ENCODE measurements around the gene ALDH3B1.

Gene ALDH3B1

GRCh38 chr11:68061508-68061907, 51.4 kb downstream of the ALDH3B1 start:
- no peak for TF ChIP-seq CTCF (IDR thresholded peaks at IDR 0.05; ENCODE audit: low read depth, low read length)
- H3K27me3 ChIP-seq: no peaks in the 10 kb centered on the region
- DNase-seq: no peak
- no peak overlapping the region for H3K4me3 ChIP-seq (ENCODE audit: low read depth, low read length)
- H3K9me3 ChIP-seq: no peaks in the 10 kb centered on the region
- peaks cover 56% of the 10 kb centered on the region for H3K36me3 ChIP-seq
- no peaks in the 10 kb centered on the region for H3K4me1 ChIP-seq

- DNase-seq: no peak
- H3K4me3 ChIP-seq (ENCODE audit: low read depth, low read length): no peak overlapping the region
- no peaks in the 10 kb centered on the region for H3K27me3 ChIP-seq
- no peaks in the 10 kb centered on the region for H3K9me3 ChIP-seq
- peaks cover 60% of the 10 kb centered on the region for H3K36me3 ChIP-seq
- no peak for TF ChIP-seq CTCF (IDR thresholded peaks at IDR 0.05; ENCODE audit: low read depth, low read length)
- H3K4me1 ChIP-seq: no peaks in the 10 kb centered on the region
These were observed 54.8 kb downstream of the ALDH3B1 start for GRCh38 chr11:68064926-68065325.

GRCh38 chr11:68065841-68066240, 55.7 kb downstream of the ALDH3B1 start:
- Histone ChIP-seq H3K4me1 (no peaks in the 10 kb centered on the region), H3K36me3 (peaks cover 62% of the 10 kb centered on the region), H3K4me3 (ENCODE audit: low read depth, low read length) (no peak overlapping the region), H3K9me3 (no peaks in the 10 kb centered on the region), H3K27me3 (no peaks in the 10 kb centered on the region)
- TF ChIP-seq CTCF (IDR thresholded peaks at IDR 0.05; ENCODE audit: low read depth, low read length): no peak
- no peak for DNase-seq

- no peaks in the 10 kb centered on the region for H3K27me3 ChIP-seq
- H3K4me1 ChIP-seq: no peaks in the 10 kb centered on the region
- peaks cover 63% of the 10 kb centered on the region for H3K36me3 ChIP-seq
- H3K4me3 ChIP-seq (ENCODE audit: low read depth, low read length): no peak overlapping the region
- TF ChIP-seq CTCF (IDR thresholded peaks at IDR 0.05; ENCODE audit: low read depth, low read length): no peak
- DNase-seq: no peak
- no peaks in the 10 kb centered on the region for H3K9me3 ChIP-seq
These were observed 56.6 kb downstream of the ALDH3B1 start for GRCh38 chr11:68066742-68067141.

- peaks cover 59% of the 10 kb centered on the region for H3K36me3 ChIP-seq
- H3K27me3 ChIP-seq: no peaks in the 10 kb centered on the region
- no peak for DNase-seq
- no peaks in the 10 kb centered on the region for H3K9me3 ChIP-seq
- H3K4me3 ChIP-seq (ENCODE audit: low read depth, low read length): no peak overlapping the region
- no peaks in the 10 kb centered on the region for H3K4me1 ChIP-seq
- no peak for TF ChIP-seq CTCF (IDR thresholded peaks at IDR 0.05; ENCODE audit: low read depth, low read length)
These were observed 57.9 kb downstream of the ALDH3B1 start for GRCh38 chr11:68067991-68068390.

GRCh38 chr11:68071281-68072048, 61.3 kb downstream of the ALDH3B1 start:
- no peaks in the 10 kb centered on the region for H3K4me1 ChIP-seq
- no peaks in the 10 kb centered on the region for H3K27me3 ChIP-seq
- no peaks in the 10 kb centered on the region for H3K9me3 ChIP-seq
- no peak for DNase-seq
- H3K36me3 ChIP-seq: peaks cover 37% of the 10 kb centered on the region
- no peak for TF ChIP-seq CTCF (IDR thresholded peaks at IDR 0.05; ENCODE audit: low read depth, low read length)
- no peak overlapping the region for H3K4me3 ChIP-seq (ENCODE audit: low read depth, low read length)
